GM12878 (cell line): ENCODE results near the gene TDRD3. TPM values are rescaled to one million over a fixed set of nuclear protein-coding genes. Genes with fewer than 3 reads are reported as not detected.

Experiments used
- ATAC-seq: fragments of 200-7000 bp; cut with Tn5 transposase; 3 replicates; pipeline ENCODE4 v1.9.1; 2020; ENCODE audit warnings: mild to moderate bottlenecking, moderate library complexity
- BruUV-seq: library from RNA; stranded (reverse); fragments of 400-500 nt; replicated peaks from 2 replicates; lab custom pipeline; 2021; lab: Mats Ljungman, UMichigan
- CTCF ChIA-PET: fragments of 300-600 bp; sonication (Branson Sonifier 250); formaldehyde crosslinking; extraction: SDS; loops from one replicate; lab custom pipeline; 2021; ENCODE audit warnings: inconsistent platforms; lab: Yijun Ruan, JAX
- POLR2A ChIA-PET: fragments of 350-600 bp; formaldehyde crosslinking; extraction: SDS; loops from one replicate; lab custom pipeline; 2021; ENCODE audit warnings: inconsistent platforms; lab: Charles Lee
- RAD21 ChIA-PET: fragments of 300-600 bp; sonication (Branson Sonifier 250); formaldehyde crosslinking; loops from one replicate; lab custom pipeline; 2023; ENCODE audit warnings: antibody characterized with exemption; ENCODE audit not compliant: unreplicated experiment; lab: Charles Lee
- SMC1A ChIA-PET: fragments of 300-600 bp; sonication (Branson Sonifier 250); formaldehyde crosslinking; loops from one replicate; lab custom pipeline; 2023; ENCODE audit not compliant: unreplicated experiment, uncharacterized antibody; lab: Charles Lee
- DNase-seq: peaks from one replicate; pipeline ENCODE4 v3.0.0-alpha.2; 2011; ENCODE audit warnings: low read depth, low spot score
- FAIRE-seq: peaks from 3 replicates; lab custom pipeline; 2011; peaks lifted over from hg19 to GRCh38; lab: Jason Lieb, UNC
- H2AFZ ChIP-seq: 2 replicates; pipeline ENCODE4 v1.6.0; 2011; ENCODE audit warnings: low read depth, low read length, control low read depth; ENCODE audit not compliant: control insufficient read depth
- H3K27ac ChIP-seq: 2 replicates; pipeline ENCODE4 v1.5.1; 2011; ENCODE audit warnings: control low read depth; ENCODE audit not compliant: control insufficient read depth, insufficient read depth
- H3K27me3 ChIP-seq, 2 experiments: replicated peaks in 1 of 2; 2 replicates each; pipeline versions ENCODE4 v1.6.0 to v1.6.1; 2011; ENCODE audit warnings: low read length in 1 of 2; ENCODE audit not compliant: control insufficient read depth in 2 of 2, insufficient read depth in 2 of 2
- H3K36me3 ChIP-seq, 2 experiments: 2 replicates each; pipeline ENCODE4 v1.5.1; 2011; ENCODE audit warnings: low read length in 1 of 2; ENCODE audit not compliant: control insufficient read depth in 2 of 2, insufficient read depth in 2 of 2
- H3K4me1 ChIP-seq: 2 replicates; pipeline ENCODE4 v1.6.1; 2011; ENCODE audit warnings: mild to moderate bottlenecking, low read length, moderate library complexity, mixed read lengths; ENCODE audit not compliant: control insufficient read depth, insufficient read depth
- H3K4me2 ChIP-seq: 2 replicates; pipeline ENCODE4 v1.6.0; 2011; ENCODE audit warnings: control low read depth; ENCODE audit not compliant: control insufficient read depth, insufficient read depth
- H3K4me3 ChIP-seq: fragments of 200-600 bp; sonication (generic); 2 replicates; pipeline ENCODE4 v1.5.1; 2016
- H3K79me2 ChIP-seq: 2 replicates; pipeline ENCODE4 v1.6.0; 2011; ENCODE audit warnings: low read length; ENCODE audit not compliant: control insufficient read depth, insufficient read depth
- H3K9ac ChIP-seq: 2 replicates; pipeline ENCODE4 v1.8.0; 2011; ENCODE audit warnings: low read length, control low read depth, mixed read lengths; ENCODE audit not compliant: control insufficient read depth, insufficient read depth
- H3K9me3 ChIP-seq: replicated peaks from 3 replicates; pipeline ENCODE4 v1.5.1; 2011; ENCODE audit warnings: mild to moderate bottlenecking, low read length; ENCODE audit not compliant: control insufficient read depth, insufficient read depth
- H4K20me1 ChIP-seq: 2 replicates; pipeline ENCODE4 v1.6.0; 2011; ENCODE audit not compliant: control insufficient read depth, insufficient read depth
- CUX1 ChIP-seq: IDR thresholded peaks from 2 replicates; pipeline ENCODE4 v1.6.1; 2012; ENCODE audit warnings: improper control_type of control experiment, low read depth, low read length; ENCODE audit not compliant: insufficient replicate concordance
- FOS ChIP-seq: IDR thresholded peaks from 3 replicates; pipeline ENCODE4 v1.6.1; 2011; ENCODE audit warnings: borderline replicate concordance; ENCODE audit not compliant: insufficient read length; ENCODE audit errors: extremely low read depth
- MTA3 ChIP-seq: IDR thresholded peaks from 2 replicates; pipeline ENCODE4 v1.6.1; 2012; ENCODE audit warnings: low read length, inconsistent platforms, borderline replicate concordance
- MYB ChIP-seq: fragments of 150-350 bp; IDR thresholded peaks from 2 replicates; pipeline ENCODE4 v1.6.1; 2014; ENCODE audit warnings: mild to moderate bottlenecking, low read depth, low read length, borderline replicate concordance
- SIN3A ChIP-seq: IDR thresholded peaks from 2 replicates; pipeline ENCODE4 v1.6.1; 2012; ENCODE audit warnings: low read depth, low read length, improper control_type of control experiment
- in situ Hi-C: fragments of 300-500 bp; cut with MboI; formaldehyde crosslinking; loops from 9 replicates; pipeline ENCODE4 v1.14.3; 2018; ENCODE audit warnings: mixed read lengths
- intact Hi-C: fragments of 100-400 bp; cut with micrococcal nuclease; formaldehyde crosslinking; loops from one replicate; pipeline ENCODE4 v1.14.2; 2022; ENCODE audit not compliant: unreplicated experiment
- polyA plus RNA-seq, 11 experiments: library from polyadenylated mRNA; depleted of rRNA in 4 of 11; unstranded in 6 of 11; stranded (reverse) in 5 of 11; fragments of >200 nt; fragmentation: Nextera tagmentation in 4 of 11; fragmentation: Illumina TruSeq in 1 of 11; extraction: Ambion mirVana in 4 of 11; extraction: Trizol in 1 of 11; gene quantifications; 1 replicate in 1 of 11; 2 replicates in 10 of 11; pipeline versions ENCODE4 v1.2.1 to v1.2.3, GENCODE V29; 2011 to 2016; ENCODE audit warnings: inconsistent platforms in 2 of 11, missing spikeins in 2 of 11, low read depth in 1 of 11
- total RNA-seq, 4 experiments: library from RNA; depleted of rRNA in 3 of 4; stranded (reverse); fragments of >200 nt in 3 of 4; fragmentation: Illumina TruSeq in 1 of 4; extraction: Trizol in 1 of 4; gene quantifications; 2 replicates each; pipeline versions ENCODE4 v1.2.1 to v1.2.3, GENCODE V29; 2013 to 2021

TDRD3 gene
- total and polyA plus RNA-seq, 10 of the 15 experiments (the other 5 are each of a cell fraction or from before 2014, with no cell fraction given) = 8.4 to 27.9 (median 15.8) TPM

- no peak for FAIRE-seq
Measured at GRCh38 chr13:60355056-60355455, 42.0 kb upstream of the TDRD3 start.

More at GRCh38 chr13:60355056-60355455, 42.0 kb upstream of the TDRD3 start:
- intact Hi-C loops = no loop called here
- Histone ChIP-seq H4K20me1 (no peaks in the 10 kb centered on the region), H3K27me3 (no peaks in the 10 kb centered on the region), H3K9ac (no peak overlapping the region), H3K4me1 (no peaks in the 10 kb centered on the region), H3K9me3 (no peaks in the 10 kb centered on the region), H3K79me2 (no peaks in the 10 kb centered on the region), H2AFZ (no peak overlapping the region), H3K36me3 (no peaks in the 10 kb centered on the region), H3K4me2 (no peak overlapping the region), H3K27ac (no peak overlapping the region), H3K4me3 (no peak overlapping the region)
- RAD21 ChIA-PET = interaction anchor here (1.6 kb wide), 1 partner anchor 76 kb away, joined by 4 read pairs; no protein-coding TSS in a partner anchor
- ATAC-seq (no peak), DNase-seq (no peak)
- SMC1A ChIA-PET = interaction anchor here (0.6 to 1.8 kb wide), 4 partner anchors 9 to 963 kb away, joined by 3 to 7 read pairs (median 4); no protein-coding TSS in a partner anchor
- in situ Hi-C loops = no loop called here
- no peak for TF ChIP-seq SIN3A
- no peak for TF ChIP-seq MYB
- no peak for TF ChIP-seq FOS
- TF ChIP-seq MTA3 = no peak
- no peak for TF ChIP-seq CUX1
- no TSS peak for BruUV-seq
- CTCF ChIA-PET = interaction anchor here (0.6 to 1.4 kb wide), 2 partner anchors 15 to 21 kb away, joined by 3 to 4 read pairs; no protein-coding TSS in a partner anchor
- POLR2A ChIA-PET = no interaction called here
